Mucosa of stomach (tissue), 1 donor: ENCODE data around the gene ANKRD18A.

Source experiments
- H3K27me3 ChIP-seq: one replicate; pipeline ENCODE4 v1.7.0; 2013; ENCODE audit warnings: mild to moderate bottlenecking, low read length; ENCODE audit not compliant: control insufficient read depth, insufficient read depth
- H3K36me3 ChIP-seq: one replicate; pipeline ENCODE4 v1.7.0; 2013; ENCODE audit warnings: low read length; ENCODE audit not compliant: control insufficient read depth, insufficient read depth
- H3K4me1 ChIP-seq: one replicate; pipeline ENCODE4 v1.7.0; 2013; ENCODE audit warnings: mild to moderate bottlenecking, low read length; ENCODE audit not compliant: control insufficient read depth, insufficient read depth
- H3K4me3 ChIP-seq: one replicate; pipeline ENCODE4 v1.7.0; 2013; ENCODE audit warnings: low read length
- H3K9ac ChIP-seq: one replicate; pipeline ENCODE4 v1.7.0; 2013; ENCODE audit warnings: mild to moderate bottlenecking, low read length, moderate library complexity
- H3K9me3 ChIP-seq: one replicate; pipeline ENCODE4 v1.7.0; 2013; ENCODE audit warnings: mild to moderate bottlenecking, low read length, moderate library complexity; ENCODE audit not compliant: control insufficient read depth
- donor health status: Pancreatic carcinoma.

Gene ANKRD18A

GRCh38 chr9:38643815-38644173 is 23.4 kb upstream of the ANKRD18A start:
- Histone ChIP-seq H3K9me3 (no peaks in the 10 kb centered on the region), H3K27me3 (no peaks in the 10 kb centered on the region), H3K4me3 (no peak overlapping the region), H3K4me1 (peaks cover 14% of the 10 kb centered on the region), H3K36me3 (no peaks in the 10 kb centered on the region), H3K9ac (no peak overlapping the region)

GRCh38 chr9:38642951-38643814 is 22.8 kb upstream of the ANKRD18A start:
- peaks cover 14% of the 10 kb centered on the region for H3K4me1 ChIP-seq
- no peaks in the 10 kb centered on the region for H3K36me3 ChIP-seq
- H3K27me3 ChIP-seq, result no peaks in the 10 kb centered on the region
- no peak overlapping the region for H3K4me3 ChIP-seq
- no peak overlapping the region for H3K9ac ChIP-seq
- H3K9me3 ChIP-seq, result no peaks in the 10 kb centered on the region

- H3K27me3 ChIP-seq, result no peaks in the 10 kb centered on the region
- no peak overlapping the region for H3K4me3 ChIP-seq
- no peaks in the 10 kb centered on the region for H3K36me3 ChIP-seq
- H3K9ac ChIP-seq, result no peak overlapping the region
- peaks cover 14% of the 10 kb centered on the region for H3K4me1 ChIP-seq
- H3K9me3 ChIP-seq, result no peaks in the 10 kb centered on the region
Observed at GRCh38 chr9:38641985-38642864, 21.8 kb upstream of the ANKRD18A start.

- no peak overlapping the region for H3K4me3 ChIP-seq
- H3K9ac ChIP-seq, result no peak overlapping the region
- H3K4me1 ChIP-seq, result peaks cover 14% of the 10 kb centered on the region
- H3K27me3 ChIP-seq, result no peaks in the 10 kb centered on the region
- no peaks in the 10 kb centered on the region for H3K9me3 ChIP-seq
- H3K36me3 ChIP-seq, result no peaks in the 10 kb centered on the region
Observed at GRCh38 chr9:38641142-38641541, 20.7 kb upstream of the ANKRD18A start.

GRCh38 chr9:38639577-38639940 is 19.2 kb upstream of the ANKRD18A start:
- H3K9ac ChIP-seq, result no peak overlapping the region
- no peaks in the 10 kb centered on the region for H3K27me3 ChIP-seq
- H3K9me3 ChIP-seq, result no peaks in the 10 kb centered on the region
- H3K36me3 ChIP-seq, result no peaks in the 10 kb centered on the region
- peaks cover 14% of the 10 kb centered on the region for H3K4me1 ChIP-seq
- no peak overlapping the region for H3K4me3 ChIP-seq

- H3K4me1 ChIP-seq, result peaks cover 11% of the 10 kb centered on the region
- no peak overlapping the region for H3K4me3 ChIP-seq
- no peaks in the 10 kb centered on the region for H3K9me3 ChIP-seq
- H3K36me3 ChIP-seq, result no peaks in the 10 kb centered on the region
- peaks cover 3% of the 10 kb centered on the region for H3K27me3 ChIP-seq
- H3K9ac ChIP-seq, result no peak overlapping the region
Observed at GRCh38 chr9:38638881-38639576, 18.6 kb upstream of the ANKRD18A start.

GRCh38 chr9:38634315-38634714 is 13.9 kb upstream of the ANKRD18A start:
- Histone ChIP-seq H3K36me3 (no peaks in the 10 kb centered on the region), H3K4me1 (no peaks in the 10 kb centered on the region), H3K4me3 (no peak overlapping the region), H3K27me3 (peaks cover 3% of the 10 kb centered on the region), H3K9me3 (no peaks in the 10 kb centered on the region), H3K9ac (no peak overlapping the region)

GRCh38 chr9:38629511-38629910 is 9.1 kb upstream of the ANKRD18A start:
- H3K4me1 ChIP-seq, result no peaks in the 10 kb centered on the region
- H3K27me3 ChIP-seq, result peaks cover 3% of the 10 kb centered on the region
- H3K4me3 ChIP-seq, result no peak overlapping the region
- no peak overlapping the region for H3K9ac ChIP-seq
- H3K9me3 ChIP-seq, result no peaks in the 10 kb centered on the region
- H3K36me3 ChIP-seq, result no peaks in the 10 kb centered on the region

GRCh38 chr9:38626006-38626405 is 5.6 kb upstream of the ANKRD18A start:
- no peaks in the 10 kb centered on the region for H3K9me3 ChIP-seq
- H3K36me3 ChIP-seq, result no peaks in the 10 kb centered on the region
- no peak overlapping the region for H3K4me3 ChIP-seq
- no peak overlapping the region for H3K9ac ChIP-seq
- H3K27me3 ChIP-seq, result peaks cover 4% of the 10 kb centered on the region
- H3K4me1 ChIP-seq, result no peaks in the 10 kb centered on the region

- peaks cover 4% of the 10 kb centered on the region for H3K4me1 ChIP-seq
- no peaks in the 10 kb centered on the region for H3K36me3 ChIP-seq
- no peak overlapping the region for H3K4me3 ChIP-seq
- H3K9ac ChIP-seq, result no peak overlapping the region
- H3K9me3 ChIP-seq, result no peaks in the 10 kb centered on the region
- H3K27me3 ChIP-seq, result peaks cover 11% of the 10 kb centered on the region
Observed at GRCh38 chr9:38622951-38623350, 2.6 kb upstream of the ANKRD18A start.

- Histone ChIP-seq H3K27me3 (peaks cover 11% of the 10 kb centered on the region), H3K9ac (peak overlapping the region; percentile 57)
Observed at GRCh38 chr9:38622288-38622674, 1.9 kb upstream of the ANKRD18A start.

More at GRCh38 chr9:38622288-38622674, 1.9 kb upstream of the ANKRD18A start:
- H3K4me3 ChIP-seq, result peak overlapping the region; percentile 25
- H3K36me3 ChIP-seq, result no peaks in the 10 kb centered on the region
- H3K9me3 ChIP-seq, result no peaks in the 10 kb centered on the region
- peaks cover 4% of the 10 kb centered on the region for H3K4me1 ChIP-seq
